CMK (cell line): ENCODE results near the gene CDR2.
"Not testable (repeated sequence)": the region's sequence is repeated elsewhere in the genome, so short reads cannot be mapped to it uniquely, and the experiment has no call there.

Source experiments
- DNase-seq: peaks from one replicate; pipeline ENCODE4 v3.0.0-alpha.2; 2010; ENCODE audit warnings: low read depth

Gene CDR2

DNA sequence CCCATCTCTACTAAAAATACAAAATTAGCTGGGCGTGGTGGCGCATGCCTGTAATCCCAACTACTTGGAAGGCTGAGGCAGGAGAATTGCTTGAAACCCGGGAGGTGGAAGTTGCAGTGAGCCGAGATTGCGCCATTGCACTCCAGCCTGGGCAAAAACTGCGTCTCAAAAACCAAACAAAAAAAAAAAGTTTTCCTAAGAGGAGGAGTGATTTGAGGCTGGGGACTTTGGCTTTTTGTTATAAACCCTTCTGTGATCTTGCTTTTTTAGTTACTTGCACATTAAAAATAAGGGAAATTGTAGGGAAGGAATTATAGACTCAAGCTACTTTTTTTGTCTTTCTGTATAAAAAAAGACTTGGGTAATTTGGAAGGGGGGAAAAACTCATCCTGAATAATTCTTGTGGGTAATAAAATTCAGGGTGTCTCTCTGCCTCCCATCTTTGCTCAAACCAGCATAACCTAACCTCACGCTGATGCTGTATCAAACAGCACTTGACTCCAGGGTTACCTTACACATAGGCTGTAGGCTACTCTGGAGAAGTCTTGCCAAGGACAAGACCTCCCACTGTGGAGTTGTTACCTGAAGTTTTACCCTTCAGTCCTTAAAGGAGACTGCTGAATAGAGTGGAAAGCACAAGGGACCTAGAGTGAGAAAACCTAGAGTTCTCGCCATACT is 1.7 kb upstream of the CDR2 start:
- no peak for DNase-seq

DNA sequence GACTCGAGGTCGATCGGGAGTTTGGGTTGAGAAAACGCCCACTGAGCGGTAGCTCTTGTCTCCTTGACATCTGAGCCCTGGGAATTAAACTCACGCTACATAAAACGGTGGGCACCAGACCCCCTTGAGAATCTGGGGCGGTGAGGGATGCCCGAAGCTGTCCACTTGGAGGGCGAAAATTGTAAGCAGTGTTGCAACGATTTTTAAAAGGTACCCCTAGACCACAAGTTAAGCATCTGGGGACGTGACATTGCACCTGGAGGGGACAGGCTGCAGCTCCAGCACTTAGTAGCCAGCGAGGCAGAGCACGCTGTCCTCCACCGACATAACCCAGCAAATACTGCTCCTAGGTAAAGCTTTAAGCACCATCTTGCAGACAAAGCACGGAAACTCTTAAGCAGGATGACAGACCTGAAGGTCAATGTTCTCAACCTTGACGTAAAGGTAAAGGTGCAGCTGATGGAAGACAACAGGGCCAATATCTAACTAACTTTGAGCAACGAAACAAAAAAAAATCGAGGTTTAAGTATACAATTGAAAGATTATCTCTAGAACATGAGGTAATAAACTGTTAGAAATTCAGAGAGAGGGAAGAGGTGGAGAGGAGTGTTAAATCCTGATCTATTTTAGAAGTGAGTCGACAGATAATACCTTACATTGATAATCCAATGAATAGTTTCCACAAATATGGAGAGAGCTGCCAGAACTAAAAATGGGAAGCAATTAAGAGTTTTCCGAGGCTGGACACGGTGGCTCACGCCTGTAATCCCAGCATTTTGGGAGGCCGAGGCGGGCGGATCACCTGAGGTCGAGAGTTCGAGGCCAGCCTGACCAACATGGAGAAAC is 921 bp upstream of the CDR2 start:
- no peak for DNase-seq

- DNase-seq = no peak
Observed at GRCh38 chr16:22373662-22374310, 633 bp downstream of the CDR2 start.

DNA sequence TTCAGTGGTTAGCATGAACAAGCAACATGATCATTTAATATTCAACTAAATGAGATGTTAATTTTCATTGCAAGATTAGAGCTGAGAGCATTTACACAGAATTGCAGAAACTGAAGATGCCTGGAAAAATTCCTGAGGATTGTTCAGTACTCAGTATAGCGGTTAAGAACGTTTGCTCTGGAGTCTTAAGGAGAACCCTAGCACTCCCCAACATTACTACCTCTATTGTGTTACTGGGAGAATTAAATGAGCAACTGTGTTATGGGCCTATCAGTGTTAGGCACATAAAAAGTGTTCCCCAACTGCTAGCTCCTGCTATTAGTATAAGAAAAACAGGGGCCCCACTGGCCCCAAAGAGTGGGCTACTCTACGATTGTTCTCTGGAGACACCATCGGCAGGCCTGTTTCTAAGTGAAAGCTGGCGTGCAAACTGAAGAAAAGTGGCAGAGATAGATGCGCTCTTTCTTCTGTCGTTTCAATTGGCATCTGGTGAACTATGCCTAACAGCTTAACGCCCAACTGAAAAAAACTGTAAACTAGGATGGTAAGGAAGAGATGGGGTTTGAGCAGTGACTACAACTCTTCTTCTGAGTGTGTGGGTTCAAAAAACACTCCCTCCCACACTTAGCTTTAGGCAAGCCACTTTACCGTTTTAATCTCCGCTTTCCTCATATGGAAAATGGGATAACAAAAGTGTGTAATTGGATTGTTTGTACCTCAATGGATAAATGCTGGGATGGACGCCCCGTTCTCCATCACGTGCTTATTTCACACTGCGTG is 1.3 kb downstream of the CDR2 start:
- DNase-seq = no peak

- DNase-seq = no peak
Observed at GRCh38 chr16:22370038-22370820, 4.2 kb downstream of the CDR2 start.

DNA sequence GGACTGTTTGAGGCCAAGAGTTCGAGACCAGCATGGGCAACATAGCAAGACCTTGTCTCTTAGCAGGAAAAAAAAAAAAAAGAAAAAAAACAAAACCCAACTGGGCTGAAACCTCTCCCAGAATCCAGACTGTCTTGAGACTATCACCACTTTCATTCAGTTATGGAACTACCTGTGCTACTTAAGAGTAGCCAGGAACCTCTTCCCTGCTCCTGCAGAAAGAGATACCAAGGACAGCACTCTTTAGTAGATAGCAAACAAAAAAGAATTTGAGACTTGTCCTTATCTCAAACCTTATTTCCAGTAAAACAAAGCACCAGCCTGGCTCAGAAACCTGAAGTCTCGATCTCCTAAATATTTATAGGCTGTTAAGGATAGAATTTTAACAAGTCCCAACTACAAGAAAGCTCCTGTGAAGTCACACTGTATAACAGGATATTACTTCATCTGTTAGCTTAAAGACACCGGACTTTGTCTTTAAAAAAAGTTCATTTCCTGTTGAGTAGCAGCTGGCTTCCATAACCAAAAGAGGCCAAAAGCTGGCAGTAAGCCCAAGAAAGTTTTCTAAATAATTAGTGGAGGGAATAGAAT is 5.1 kb downstream of the CDR2 start:
- no peak for DNase-seq

DNA sequence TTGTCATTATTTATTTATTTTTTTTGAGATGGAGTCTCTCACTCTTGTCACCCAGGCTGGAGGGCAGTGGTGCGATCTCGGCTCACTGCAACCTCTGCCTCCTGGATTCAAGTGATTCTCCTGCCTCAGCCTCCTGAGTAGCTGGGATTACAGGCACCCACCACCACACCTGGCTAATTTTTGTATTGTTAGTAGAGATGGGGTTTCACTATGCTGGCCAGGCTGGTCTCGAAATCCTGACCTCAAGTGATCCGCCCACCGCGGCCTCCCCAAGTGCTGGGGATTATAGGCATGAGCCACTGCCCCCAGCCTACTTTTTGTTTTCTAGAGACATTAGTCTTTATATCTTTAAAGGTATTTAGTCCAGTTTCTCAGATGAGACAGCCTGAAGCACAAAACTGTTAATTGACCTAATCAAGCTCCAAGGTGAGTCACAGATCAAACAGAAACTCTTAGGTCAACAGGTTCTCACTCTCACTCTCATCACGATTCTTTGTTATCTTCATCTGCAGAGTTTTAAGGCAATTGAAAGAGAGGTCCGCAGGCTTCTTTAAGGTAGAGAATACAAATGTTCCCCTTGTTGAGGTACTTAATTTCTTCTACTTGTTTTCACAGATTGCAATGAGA is 6.1 kb downstream of the CDR2 start:
- not testable (repeated sequence) for DNase-seq

GRCh38 chr16:22366889-22367288 is 7.5 kb downstream of the CDR2 start:
- no peak for DNase-seq

DNA sequence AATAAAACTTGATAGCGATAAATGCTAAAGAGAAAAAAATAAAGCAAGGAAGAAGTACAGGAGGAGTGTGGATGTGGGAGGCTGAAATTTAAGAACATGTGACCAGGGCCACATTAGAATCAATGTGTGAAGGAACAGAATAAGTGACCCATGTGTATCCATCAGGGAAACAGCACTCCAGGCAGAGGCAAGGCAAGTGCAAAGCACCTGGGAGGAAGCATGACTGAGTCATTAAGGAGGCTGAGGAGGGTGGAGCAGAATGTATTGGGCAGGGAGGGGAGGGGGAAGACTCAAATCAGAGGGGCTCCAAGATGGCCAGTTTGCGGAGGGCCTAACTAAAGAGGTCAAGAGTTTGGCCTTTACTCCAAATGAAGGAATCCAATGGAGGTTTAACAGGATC is 8.0 kb downstream of the CDR2 start:
- no peak for DNase-seq

DNA sequence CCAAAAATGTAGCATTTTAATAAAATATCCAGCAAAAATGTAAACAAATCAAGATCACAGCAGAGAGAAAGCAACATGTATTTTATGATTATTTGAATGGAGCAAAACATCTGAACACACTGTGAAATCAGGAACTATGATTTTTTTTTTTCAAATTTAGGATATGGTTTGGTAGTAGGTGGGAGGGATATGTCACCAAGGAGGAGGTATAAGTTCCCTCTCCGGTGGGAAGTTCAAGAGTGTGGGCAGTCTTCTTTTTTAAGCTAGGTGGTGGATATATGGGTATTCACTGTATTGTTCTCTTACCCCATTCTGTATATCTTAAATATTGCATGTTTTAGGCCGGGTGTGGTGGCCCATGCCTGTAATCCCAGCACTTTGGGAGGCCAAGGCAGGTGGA is 10.2 kb downstream of the CDR2 start:
- DNase-seq = no peak

DNA sequence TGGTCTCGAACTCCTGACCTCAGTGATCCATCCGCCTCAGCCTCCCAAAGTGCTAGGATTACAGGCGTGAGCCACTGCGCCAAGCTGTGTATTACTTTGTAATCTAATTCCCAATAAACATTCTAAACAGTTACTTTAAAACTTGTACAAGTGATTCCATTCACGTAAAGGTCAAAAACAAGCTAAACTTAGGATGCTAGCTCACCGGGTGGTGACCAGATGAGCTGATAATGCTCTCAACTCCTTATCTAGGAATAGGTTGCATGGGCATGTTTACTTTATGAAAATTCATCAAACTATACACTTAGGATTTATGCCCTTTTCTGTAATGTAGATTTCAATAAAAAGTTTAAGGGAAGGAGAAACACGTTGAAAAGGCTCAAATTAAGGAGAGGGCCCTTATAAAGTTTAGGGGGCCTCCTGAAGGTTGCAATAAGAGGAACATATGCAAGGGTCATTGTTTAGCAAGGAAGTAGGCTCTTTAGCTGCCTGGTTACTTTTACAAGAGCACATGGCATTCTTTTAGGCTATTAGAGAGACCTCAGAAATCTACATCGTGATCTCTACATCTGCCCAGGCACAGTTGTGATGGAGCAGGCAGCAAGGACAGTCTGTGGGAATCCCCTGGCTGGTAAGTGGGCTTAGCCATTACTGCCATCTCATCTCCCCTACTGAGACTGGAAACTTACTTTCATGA is 13.3 kb downstream of the CDR2 start:
- no peak for DNase-seq

GRCh38 chr16:22359679-22360078 is 14.7 kb downstream of the CDR2 start:
- DNase-seq = no peak

GRCh38 chr16:22358000-22358399 is 16.4 kb downstream of the CDR2 start:
- no peak for DNase-seq

DNA sequence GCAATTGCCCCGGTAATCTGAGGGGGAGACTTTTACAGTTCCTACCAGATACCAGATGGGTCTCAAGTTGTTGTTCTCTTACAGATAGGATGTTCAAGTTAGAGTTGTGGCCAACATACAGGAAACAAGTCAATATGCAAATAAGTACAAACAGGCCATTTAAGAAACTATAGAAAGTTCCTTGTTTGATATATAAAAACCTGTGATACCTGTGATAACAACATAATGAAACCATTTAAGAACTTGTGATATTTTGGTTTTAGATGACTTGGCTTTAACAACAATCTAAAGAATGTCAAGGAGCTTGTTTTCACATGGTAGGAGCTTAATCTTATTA is 16.8 kb downstream of the CDR2 start:
- no peak for DNase-seq

GRCh38 chr16:22356930-22357634 is 17.3 kb downstream of the CDR2 start:
- no peak for DNase-seq

DNA sequence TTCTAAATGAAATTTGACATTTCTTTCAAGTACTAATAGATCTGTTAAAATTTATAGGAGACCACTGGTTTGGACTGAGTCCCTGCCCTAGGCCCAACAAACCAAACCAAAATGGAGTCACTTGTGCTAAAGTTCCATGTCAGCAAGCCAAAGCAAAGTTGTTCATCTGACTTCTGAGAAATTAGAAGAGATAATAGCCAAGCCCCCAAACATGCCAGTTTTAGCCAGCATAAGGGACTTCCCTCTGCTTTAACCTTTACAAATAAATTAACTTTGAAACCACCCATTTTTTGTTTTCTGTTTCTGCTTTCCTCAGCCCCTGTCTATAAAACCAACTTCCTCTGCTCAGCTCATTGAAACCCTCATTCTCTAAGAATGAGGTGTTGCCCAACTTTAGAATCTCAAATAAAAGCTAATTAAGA is 18.9 kb downstream of the CDR2 start:
- DNase-seq = no peak

DNA sequence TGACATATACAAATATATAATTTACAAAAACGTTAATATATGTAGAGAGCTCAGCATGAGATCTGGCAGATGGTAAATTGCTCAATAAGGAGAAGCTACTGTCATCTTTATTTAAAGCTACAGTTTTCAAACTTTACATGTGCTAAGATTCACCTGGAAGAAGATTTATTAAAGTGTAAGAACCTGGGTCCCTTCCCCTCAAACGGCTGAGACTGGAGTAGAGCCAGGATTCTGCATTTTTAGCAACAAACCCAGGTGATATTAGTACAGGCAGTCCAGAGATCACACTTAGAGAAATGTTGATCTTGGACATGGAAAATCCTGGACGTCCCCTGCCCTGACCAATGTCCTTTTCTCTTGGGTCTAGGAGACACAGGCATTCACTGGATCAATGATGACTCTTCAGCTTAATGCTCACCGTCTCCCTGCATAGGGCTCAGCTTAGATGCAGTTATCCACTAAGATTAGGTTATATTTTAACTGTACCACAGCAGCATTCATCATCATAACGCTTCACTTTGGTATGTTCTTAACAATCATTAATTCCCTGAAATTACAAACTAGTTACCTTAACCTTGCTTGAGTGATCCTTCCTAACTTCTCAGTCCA is 20.4 kb downstream of the CDR2 start:
- no peak for DNase-seq

GRCh38 chr16:22353191-22353919 is 21.1 kb downstream of the CDR2 start:
- DNase-seq = no peak
